GM12873 (cell line): ENCODE data around the gene EMX2.

ENCODE experiments used
- TF ChIP-seq, protein P1 (sequence below): IDR thresholded peaks from 2 replicates; pipeline ENCODE4 v1.5.1; 2012; ENCODE audit warnings: low read depth, mild to moderate bottlenecking, moderate library complexity, low read length, control low read depth; ENCODE audit not compliant: insufficient read depth; ENCODE audit errors: missing control alignments

The EMX2 gene

DNA sequence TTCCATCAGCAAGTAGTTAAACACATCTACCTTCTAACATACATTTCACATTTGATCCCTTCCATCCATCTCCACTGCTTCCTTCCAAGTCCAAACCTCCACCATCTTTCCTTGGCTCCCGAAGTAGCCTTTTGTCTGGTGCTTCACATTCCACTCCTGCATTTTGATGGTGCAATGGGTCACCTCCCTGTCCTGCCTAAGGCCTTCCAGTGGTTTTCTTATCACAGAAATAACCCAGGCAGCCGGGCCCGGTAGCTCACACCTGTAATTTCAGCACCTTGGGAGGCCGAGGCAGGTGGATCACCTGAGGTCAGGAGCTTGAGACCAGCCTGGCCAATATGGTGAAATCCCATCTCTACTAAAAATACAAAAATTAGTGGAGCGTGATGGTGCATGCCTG lies 44.5 kb downstream of the EMX2 start:
- TF ChIP-seq, protein P1, sequence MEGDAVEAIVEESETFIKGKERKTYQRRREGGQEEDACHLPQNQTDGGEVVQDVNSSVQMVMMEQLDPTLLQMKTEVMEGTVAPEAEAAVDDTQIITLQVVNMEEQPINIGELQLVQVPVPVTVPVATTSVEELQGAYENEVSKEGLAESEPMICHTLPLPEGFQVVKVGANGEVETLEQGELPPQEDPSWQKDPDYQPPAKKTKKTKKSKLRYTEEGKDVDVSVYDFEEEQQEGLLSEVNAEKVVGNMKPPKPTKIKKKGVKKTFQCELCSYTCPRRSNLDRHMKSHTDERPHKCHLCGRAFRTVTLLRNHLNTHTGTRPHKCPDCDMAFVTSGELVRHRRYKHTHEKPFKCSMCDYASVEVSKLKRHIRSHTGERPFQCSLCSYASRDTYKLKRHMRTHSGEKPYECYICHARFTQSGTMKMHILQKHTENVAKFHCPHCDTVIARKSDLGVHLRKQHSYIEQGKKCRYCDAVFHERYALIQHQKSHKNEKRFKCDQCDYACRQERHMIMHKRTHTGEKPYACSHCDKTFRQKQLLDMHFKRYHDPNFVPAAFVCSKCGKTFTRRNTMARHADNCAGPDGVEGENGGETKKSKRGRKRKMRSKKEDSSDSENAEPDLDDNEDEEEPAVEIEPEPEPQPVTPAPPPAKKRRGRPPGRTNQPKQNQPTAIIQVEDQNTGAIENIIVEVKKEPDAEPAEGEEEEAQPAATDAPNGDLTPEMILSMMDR, result no peak

DNA sequence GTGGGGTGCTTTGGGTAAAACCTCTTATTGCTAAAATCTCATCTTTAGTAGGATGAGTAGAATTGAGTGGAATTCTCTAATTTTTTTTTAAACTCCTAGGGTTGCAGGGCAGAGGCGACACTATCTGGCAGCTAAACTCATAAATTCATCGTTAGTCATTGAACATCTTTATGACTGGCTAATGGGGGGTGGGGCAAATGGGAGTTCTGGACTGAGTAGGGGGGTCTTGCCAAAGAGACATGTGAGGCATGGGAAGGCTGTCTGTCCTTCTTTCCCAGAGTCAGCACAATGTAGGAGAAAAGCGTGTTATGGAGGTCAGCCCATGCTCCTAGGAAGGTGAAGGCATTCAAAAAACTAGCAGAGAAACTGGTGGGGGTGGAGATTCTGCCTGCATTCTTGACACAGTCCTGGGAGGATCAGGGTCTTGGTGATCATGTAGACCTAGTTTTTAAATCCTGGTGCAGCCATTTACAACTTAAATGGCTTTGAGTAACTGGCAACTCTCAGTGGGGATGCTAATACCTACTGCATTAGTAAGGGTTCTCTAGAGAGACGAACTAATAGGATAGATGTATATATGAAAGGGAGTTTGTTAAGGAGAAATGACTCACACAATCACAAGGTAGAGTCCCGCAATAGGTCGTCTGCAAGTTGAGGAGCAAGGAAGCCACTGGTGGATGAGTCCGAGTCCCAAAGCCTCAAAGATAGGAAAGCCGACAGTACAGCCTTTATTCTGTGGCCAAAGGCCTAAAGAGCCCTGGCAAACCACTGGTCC lies 47.7 kb downstream of the EMX2 start:
- TF ChIP-seq, protein P1, result no peak

DNA sequence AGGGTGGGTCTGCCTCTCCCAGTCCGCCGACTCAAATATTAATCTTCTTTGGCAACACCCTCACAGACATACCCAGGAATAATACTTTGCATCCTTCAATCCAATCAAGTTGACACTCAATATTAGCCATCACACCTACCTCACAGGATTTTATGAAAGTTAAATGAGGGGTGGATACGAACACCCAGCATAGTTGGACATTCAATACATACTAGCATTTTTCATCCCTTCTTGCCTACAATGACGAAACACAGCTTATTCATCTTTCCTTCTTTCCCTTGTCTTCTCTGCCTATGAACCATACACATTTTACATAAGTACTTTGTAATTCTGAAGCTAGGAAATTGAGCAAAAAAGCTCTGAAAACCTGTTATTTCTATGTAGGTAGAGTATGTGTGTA lies 48.5 kb downstream of the EMX2 start:
- TF ChIP-seq, protein P1, result no peak

DNA sequence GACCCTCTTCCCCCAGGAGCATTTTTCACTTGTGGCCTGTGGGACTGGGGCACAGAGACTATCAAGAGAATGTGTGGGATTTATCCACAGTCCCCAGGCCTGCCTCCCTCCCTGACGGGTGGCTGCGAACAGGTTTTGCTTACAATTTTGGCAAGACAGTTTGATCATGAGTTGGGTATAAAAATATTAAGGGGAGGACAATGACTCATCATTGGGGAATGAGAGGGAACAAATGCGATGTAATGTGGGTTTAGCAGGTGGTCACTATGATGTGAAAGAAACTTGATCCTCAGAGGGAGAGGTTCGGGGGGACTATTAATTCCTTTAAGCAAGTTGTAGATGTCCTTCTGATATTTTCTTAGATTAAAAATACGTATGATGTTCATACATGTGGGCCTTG lies 52.2 kb downstream of the EMX2 start:
- TF ChIP-seq, protein P1, result no peak

DNA sequence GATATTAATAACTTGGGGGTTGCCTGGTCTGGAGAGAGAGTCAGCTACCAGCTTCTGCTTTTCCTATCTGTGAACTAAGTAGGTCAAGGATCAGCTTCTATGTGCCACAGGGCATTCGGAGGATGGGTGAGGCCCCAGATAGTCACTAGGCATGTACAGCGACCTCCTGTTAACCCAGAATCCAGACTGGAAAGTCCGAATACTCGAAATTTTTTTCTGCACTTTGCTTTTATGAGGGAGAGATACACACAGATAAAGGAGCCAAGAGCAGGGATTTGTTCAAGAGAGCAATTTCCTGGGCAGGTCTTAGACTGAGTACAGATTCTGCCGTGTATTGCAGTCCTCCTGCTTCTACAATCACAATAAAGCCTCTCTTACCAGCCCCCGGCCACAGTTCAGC lies 54.2 kb downstream of the EMX2 start:
- TF ChIP-seq, protein P1, result no peak

DNA sequence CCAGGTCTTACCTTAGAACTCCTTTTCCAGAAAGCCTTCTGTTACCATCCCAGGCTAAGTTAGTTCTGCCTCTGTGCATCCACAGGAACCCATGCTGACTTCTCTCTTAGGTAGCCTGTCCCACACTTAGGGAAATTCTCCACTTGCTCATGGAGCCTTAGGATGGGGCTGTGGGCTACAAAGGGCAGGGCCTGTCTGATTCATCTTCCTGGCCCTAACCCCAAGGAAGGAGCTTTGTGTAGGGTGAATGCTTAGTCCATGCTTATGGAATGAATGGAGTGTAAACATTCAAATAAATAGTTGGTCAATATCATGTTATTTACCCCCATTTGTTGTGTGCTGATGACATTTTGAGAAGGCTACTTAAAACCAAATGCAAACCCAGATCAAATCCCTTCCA lies 54.7 kb downstream of the EMX2 start:
- TF ChIP-seq, protein P1, result no peak
